Measurements from ENCODE around the gene ITGB3BP.

- TF ChIP-seq, protein P1, sequence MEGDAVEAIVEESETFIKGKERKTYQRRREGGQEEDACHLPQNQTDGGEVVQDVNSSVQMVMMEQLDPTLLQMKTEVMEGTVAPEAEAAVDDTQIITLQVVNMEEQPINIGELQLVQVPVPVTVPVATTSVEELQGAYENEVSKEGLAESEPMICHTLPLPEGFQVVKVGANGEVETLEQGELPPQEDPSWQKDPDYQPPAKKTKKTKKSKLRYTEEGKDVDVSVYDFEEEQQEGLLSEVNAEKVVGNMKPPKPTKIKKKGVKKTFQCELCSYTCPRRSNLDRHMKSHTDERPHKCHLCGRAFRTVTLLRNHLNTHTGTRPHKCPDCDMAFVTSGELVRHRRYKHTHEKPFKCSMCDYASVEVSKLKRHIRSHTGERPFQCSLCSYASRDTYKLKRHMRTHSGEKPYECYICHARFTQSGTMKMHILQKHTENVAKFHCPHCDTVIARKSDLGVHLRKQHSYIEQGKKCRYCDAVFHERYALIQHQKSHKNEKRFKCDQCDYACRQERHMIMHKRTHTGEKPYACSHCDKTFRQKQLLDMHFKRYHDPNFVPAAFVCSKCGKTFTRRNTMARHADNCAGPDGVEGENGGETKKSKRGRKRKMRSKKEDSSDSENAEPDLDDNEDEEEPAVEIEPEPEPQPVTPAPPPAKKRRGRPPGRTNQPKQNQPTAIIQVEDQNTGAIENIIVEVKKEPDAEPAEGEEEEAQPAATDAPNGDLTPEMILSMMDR (IDR thresholded peaks at IDR 0.05) = no peak
- TF ChIP-seq POLR2A (IDR thresholded peaks at IDR 0.05) = no peak
Measured at GRCh38 chr1:63516629-63517028, 6.4 kb downstream of the ITGB3BP start.

Data from body of pancreas (tissue), 4 donors.